Tibial nerve (tissue), 4 donors: ENCODE results near the gene PRSS53. TPM values are rescaled to one million over a fixed set of nuclear protein-coding genes. Genes with fewer than 3 reads are reported as not detected.

Source experiments
- DNase-seq, 2 donors: peaks; one replicate each; pipeline ENCODE4 v3.0.0-alpha.2; 2019; ENCODE audit warnings: low spot score in 2 of 2
- H3K27ac ChIP-seq, 4 donors: fragments of 200-600 bp; sonication (generic) in 3 of 4; one replicate each; pipeline ENCODE4 v1.5.1; 2017 to 2019; ENCODE audit warnings: mild to moderate bottlenecking in 1 of 4
- H3K27me3 ChIP-seq, 2 donors: fragments of 200-600 bp; sonication (generic) in 1 of 2; one replicate each; pipeline versions ENCODE4 v1.5.1 to v1.6.0; 2017 to 2019
- H3K36me3 ChIP-seq, 3 donors: fragments of 200-600 bp; sonication (generic); one replicate each; pipeline ENCODE4 v1.5.1; 2018 to 2019
- H3K4me1 ChIP-seq, 4 donors: fragments of 200-600 bp; sonication (generic) in 3 of 4; one replicate each; pipeline ENCODE4 v1.5.1; 2017 to 2019
- H3K4me3 ChIP-seq, 4 donors: fragments of 200-600 bp; sonication (generic) in 3 of 4; one replicate each; pipeline ENCODE4 v1.5.1; 2017 to 2019; ENCODE audit warnings: mild to moderate bottlenecking in 1 of 4, moderate library complexity in 1 of 4
- H3K9me3 ChIP-seq, 4 donors: fragments of 200-600 bp; sonication (generic) in 3 of 4; one replicate each; pipeline ENCODE4 v1.5.1; 2017 to 2019
- EP300 ChIP-seq, 2 donors: sonication (generic); formaldehyde crosslinking; IDR thresholded peaks; one replicate each; pipeline ENCODE4 v1.6.1; 2017; ENCODE audit warnings: antibody characterized with exemption in 2 of 2, mild to moderate bottlenecking in 1 of 2
- POLR2A ChIP-seq, 2 donors: fragments of 450-650 bp; IDR thresholded peaks; one replicate each; pipeline ENCODE4 v1.6.1; 2017; ENCODE audit warnings: antibody characterized with exemption in 2 of 2, mild to moderate bottlenecking in 2 of 2, moderate library complexity in 2 of 2
- WGBS, 2 donors: methylation state at CpG; one replicate each; pipeline ENCODE4 v1.1.5; 2018; 5-methylcytosine and 5-hydroxymethylcytosine counted together
- total RNA-seq, 4 donors: library from RNA; depleted of rRNA; stranded (reverse); fragments of >200 nt; gene quantifications; one replicate each; pipeline ENCODE4 v1.1.0, GENCODE V29; 2016
- TF ChIP-seq, protein P1 (sequence below), 5 experiments: fragments of 200-600 bp in 3 of 5; fragments of 450-650 bp in 2 of 5; sonication (generic) in 3 of 5; IDR thresholded peaks; one replicate each; pipeline ENCODE4 v1.5.1; 2016 to 2019; ENCODE audit warnings: antibody characterized with exemption in 5 of 5, mild to moderate bottlenecking in 3 of 5, moderate library complexity in 2 of 5

Gene PRSS53
- total RNA-seq, 4 donors from 2014 or later, result 1.3 to 5.4 (median 3.1) TPM

DNA sequence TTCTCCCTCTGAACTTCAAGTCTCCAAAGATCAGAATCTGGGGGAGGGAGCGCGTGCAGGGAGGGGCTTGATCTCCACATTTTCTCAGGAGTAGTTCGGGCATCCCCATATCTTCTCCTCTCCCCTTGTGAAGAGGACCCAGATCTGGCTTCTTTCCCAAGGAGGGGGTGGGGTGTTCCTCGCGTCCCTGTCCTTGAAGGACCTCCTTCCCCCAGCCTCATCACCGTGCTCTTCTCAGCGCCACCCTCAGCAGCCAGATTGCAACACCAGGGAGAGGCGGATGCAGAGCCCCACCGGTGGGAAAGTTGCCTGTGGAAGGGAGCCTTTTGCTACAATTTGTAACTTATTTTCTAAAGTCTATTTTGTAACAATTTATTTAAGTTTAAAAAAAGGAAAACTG, 5.7 kb downstream of the PRSS53 start:
- no peak overlapping the region for H3K27ac ChIP-seq
- peaks cover 0 to 25% (median 0%) of the 10 kb centered on the region in 4 donors for H3K4me1 ChIP-seq
- H3K9me3 ChIP-seq, result no peaks in the 10 kb centered on the region
- TF ChIP-seq, protein P1, sequence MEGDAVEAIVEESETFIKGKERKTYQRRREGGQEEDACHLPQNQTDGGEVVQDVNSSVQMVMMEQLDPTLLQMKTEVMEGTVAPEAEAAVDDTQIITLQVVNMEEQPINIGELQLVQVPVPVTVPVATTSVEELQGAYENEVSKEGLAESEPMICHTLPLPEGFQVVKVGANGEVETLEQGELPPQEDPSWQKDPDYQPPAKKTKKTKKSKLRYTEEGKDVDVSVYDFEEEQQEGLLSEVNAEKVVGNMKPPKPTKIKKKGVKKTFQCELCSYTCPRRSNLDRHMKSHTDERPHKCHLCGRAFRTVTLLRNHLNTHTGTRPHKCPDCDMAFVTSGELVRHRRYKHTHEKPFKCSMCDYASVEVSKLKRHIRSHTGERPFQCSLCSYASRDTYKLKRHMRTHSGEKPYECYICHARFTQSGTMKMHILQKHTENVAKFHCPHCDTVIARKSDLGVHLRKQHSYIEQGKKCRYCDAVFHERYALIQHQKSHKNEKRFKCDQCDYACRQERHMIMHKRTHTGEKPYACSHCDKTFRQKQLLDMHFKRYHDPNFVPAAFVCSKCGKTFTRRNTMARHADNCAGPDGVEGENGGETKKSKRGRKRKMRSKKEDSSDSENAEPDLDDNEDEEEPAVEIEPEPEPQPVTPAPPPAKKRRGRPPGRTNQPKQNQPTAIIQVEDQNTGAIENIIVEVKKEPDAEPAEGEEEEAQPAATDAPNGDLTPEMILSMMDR (IDR thresholded peaks at IDR 0.05), result no peak
- TF ChIP-seq EP300 (IDR thresholded peaks at IDR 0.05) (no peak), POLR2A (IDR thresholded peaks at IDR 0.05) (no peak)
- 55 to 61% methylated on average over 7 to 9 of the region's 9 CpGs for WGBS, 2 donors
- no peak overlapping the region for H3K4me3 ChIP-seq
- H3K36me3 ChIP-seq, result peaks cover 0 to 99% (median 6%) of the 10 kb centered on the region in 3 donors
- DNase-seq, result no peak
- H3K27me3 ChIP-seq, result no peaks in the 10 kb centered on the region

DNA sequence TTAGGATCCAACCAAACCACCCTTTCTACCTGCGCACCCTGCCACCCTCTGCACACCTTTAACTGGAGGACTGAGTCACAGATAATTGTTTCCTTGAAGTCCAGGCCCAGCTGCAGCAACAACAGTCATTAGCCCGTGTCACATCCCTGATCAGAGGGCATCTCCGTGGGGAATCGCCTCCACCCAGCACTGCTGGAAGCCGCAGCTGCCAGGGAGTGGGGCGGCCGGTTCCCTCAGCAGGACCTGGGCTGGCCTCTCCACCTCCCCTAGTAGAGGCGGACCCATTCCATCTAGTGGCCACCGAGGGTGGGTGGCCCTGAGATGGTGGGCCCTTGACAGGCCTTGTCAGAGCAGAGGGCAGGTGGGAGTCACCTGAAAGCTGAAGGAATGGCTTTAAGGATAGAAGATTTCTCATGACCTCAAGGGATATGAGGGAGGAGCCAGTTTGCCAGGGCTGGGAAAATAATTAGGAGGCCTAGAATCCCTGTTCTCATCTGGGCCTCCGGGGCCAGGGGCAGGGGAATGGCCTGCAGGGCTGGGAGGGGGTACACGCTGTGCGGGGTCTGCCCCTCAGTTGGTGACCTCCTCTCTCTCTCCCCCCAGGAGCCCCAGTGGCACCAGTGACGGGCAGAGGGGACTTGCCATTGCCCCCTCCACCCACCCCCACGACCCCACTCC, 6.2 kb downstream of the PRSS53 start:
- no peak overlapping the region for H3K27ac ChIP-seq
- H3K4me3 ChIP-seq, result no peak overlapping the region
- no peak for DNase-seq
- peaks cover 0 to 25% (median 0%) of the 10 kb centered on the region in 4 donors for H3K4me1 ChIP-seq
- TF ChIP-seq, protein P1 (IDR thresholded peaks at IDR 0.05), result no peak
- TF ChIP-seq POLR2A (IDR thresholded peaks at IDR 0.05) (no peak), EP300 (IDR thresholded peaks at IDR 0.05) (no peak)
- WGBS, 2 donors, result 59 to 67% methylated on average over 9 to 14 of the region's 14 CpGs
- H3K9me3 ChIP-seq, result no peaks in the 10 kb centered on the region
- no peaks in the 10 kb centered on the region for H3K27me3 ChIP-seq
- H3K36me3 ChIP-seq, result peaks cover 0 to 99% (median 11%) of the 10 kb centered on the region in 3 donors

GRCh38 chr16:31081428-31082351, 7.1 kb downstream of the PRSS53 start:
- H3K36me3 ChIP-seq, result peaks cover 0 to 99% (median 15%) of the 10 kb centered on the region in 3 donors
- DNase-seq, result no peak
- H3K4me1 ChIP-seq, result peaks cover 0 to 25% (median 0%) of the 10 kb centered on the region in 4 donors
- H3K9me3 ChIP-seq, result no peaks in the 10 kb centered on the region
- no peak overlapping the region for H3K4me3 ChIP-seq
- no peaks in the 10 kb centered on the region for H3K27me3 ChIP-seq
- no peak overlapping the region for H3K27ac ChIP-seq
- no peak for TF ChIP-seq POLR2A (IDR thresholded peaks at IDR 0.05)
- TF ChIP-seq EP300 (IDR thresholded peaks at IDR 0.05), result no peak
- TF ChIP-seq, protein P1 (IDR thresholded peaks at IDR 0.05), result no peak
- 81 to 83% methylated on average over 24 to 25 of the region's 26 CpGs for WGBS, 2 donors

DNA sequence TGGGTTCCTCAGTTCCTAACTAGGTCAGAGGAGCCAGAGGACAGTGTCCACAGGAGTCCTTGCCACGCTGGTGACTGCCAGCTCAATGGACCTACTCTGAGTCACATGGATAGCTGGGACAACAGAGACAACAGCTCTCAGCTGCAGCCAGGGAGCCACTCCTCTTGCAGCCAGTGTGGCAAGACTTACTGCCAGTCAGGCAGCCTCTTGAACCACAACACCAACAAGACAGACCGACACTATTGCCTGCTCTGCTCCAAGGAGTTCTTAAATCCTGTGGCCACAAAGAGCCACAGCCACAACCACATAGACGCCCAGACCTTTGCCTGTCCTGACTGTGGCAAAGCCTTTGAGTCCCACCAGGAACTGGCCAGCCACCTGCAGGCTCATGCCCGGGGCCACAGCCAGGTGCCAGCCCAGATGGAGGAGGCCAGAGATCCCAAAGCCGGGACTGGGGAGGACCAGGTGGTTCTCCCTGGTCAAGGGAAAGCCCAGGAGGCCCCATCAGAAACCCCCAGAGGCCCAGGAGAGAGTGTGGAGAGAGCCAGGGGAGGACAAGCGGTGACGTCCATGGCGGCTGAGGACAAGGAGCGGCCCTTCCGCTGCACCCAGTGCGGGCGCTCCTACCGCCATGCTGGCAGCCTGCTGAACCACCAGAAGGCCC, 7.9 kb downstream of the PRSS53 start:
- TF ChIP-seq, protein P1 (IDR thresholded peaks at IDR 0.05), result no peak
- no peak for TF ChIP-seq EP300 (IDR thresholded peaks at IDR 0.05)
- no peak for TF ChIP-seq POLR2A (IDR thresholded peaks at IDR 0.05)
- Histone ChIP-seq H3K4me1 (peaks cover 0 to 30% (median 0%) of the 10 kb centered on the region in 4 donors), H3K27ac (no peak overlapping the region), H3K36me3 (peaks cover 0 to 99% (median 15%) of the 10 kb centered on the region in 3 donors), H3K27me3 (no peaks in the 10 kb centered on the region), H3K4me3 (no peak overlapping the region), H3K9me3 (no peaks in the 10 kb centered on the region)
- no peak for DNase-seq
- 89 to 92% methylated on average over 11 to 12 of the region's 13 CpGs for WGBS, 2 donors
